ENCODE data around the gene ZNF423. TPM values are rescaled to one million over a fixed set of nuclear protein-coding genes. Genes with fewer than 3 reads are reported as not detected.

Gene ZNF423
- total RNA-seq, 1 donor from 2014 or later: 10.6 TPM

DNA sequence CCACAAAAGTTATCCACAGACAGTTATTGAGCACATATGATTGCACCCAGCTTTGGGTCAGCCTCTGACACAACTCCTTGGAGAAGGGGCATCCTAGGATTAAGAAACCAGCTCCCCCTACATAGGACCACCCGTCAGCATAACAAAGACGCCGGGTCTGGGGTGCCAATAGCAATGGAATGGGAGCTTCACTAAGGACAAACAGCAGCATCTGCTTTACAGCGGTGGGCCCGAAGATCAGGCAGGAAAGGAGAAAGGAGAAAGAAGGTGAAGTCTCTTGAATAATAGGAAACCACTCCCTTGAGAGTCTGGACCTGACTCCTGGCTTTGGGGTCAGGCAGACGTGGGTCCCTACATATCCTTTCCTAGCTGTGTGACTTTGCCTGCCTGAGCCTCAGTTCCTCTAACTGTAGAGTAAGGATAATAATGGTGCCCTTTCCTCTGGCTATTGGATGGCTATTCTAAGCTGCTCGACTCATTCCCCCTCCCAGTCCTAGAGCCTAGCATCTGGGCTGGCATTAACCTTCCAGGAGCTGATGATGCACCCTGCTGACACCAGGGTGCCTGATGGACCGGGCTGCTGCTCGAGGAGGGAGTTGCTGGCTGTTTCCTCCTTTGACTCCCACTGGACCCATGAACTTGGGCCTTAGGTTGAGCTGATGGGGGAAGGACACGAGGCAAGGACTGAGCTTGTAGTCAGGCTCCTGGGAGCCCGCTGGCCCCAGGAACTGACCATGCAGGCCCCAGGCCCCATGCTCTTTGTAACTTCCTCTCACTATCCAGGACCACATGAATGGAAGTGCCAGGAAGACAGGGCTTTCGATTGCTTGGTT is 388.2 kb downstream of the ZNF423 start:
- Histone ChIP-seq H3K27me3 (ENCODE audit: insufficient read depth, low read length) (peaks cover 28% of the 10 kb centered on the region), H3K9me3 (ENCODE audit: insufficient read depth, low read depth, low read length) (no peaks in the 10 kb centered on the region), H4K20me1 (ENCODE audit: insufficient read depth, low read length) (no peaks in the 10 kb centered on the region), H3K9ac (ENCODE audit: low read length) (no peak overlapping the region), H2AFZ (ENCODE audit: low read depth, low read length) (no peak overlapping the region), H3K4me2 (ENCODE audit: low read length) (no peak overlapping the region), H3K27ac (ENCODE audit: low read depth, low read length) (no peak overlapping the region), H3K79me2 (ENCODE audit: insufficient read depth, low read length) (no peaks in the 10 kb centered on the region), H3K4me3 (ENCODE audit: insufficient read depth, low read depth, low read length) (no peak overlapping the region), H3K4me1 (ENCODE audit: insufficient read depth, low read length) (no peaks in the 10 kb centered on the region), H3K36me3 (ENCODE audit: insufficient read depth, low read length) (no peaks in the 10 kb centered on the region)
- Mint-ChIP-seq H3K4me3 (ENCODE audit: unreplicated experiment) (no peak overlapping the region), H3K27me3 (ENCODE audit: low read depth, unreplicated experiment) (peaks cover 66% of the 10 kb centered on the region), H3K9me3 (ENCODE audit: unreplicated experiment) (peaks cover 6% of the 10 kb centered on the region), H3K36me3 (ENCODE audit: low read depth, unreplicated experiment) (no peaks in the 10 kb centered on the region), H3K27ac (ENCODE audit: unreplicated experiment) (no peak overlapping the region), H3K4me1 (ENCODE audit: low read depth, unreplicated experiment) (no peaks in the 10 kb centered on the region)
- DNase-seq (ENCODE audit: low read depth) (no peak), FAIRE-seq (no peak)
- TF ChIP-seq, protein P1, sequence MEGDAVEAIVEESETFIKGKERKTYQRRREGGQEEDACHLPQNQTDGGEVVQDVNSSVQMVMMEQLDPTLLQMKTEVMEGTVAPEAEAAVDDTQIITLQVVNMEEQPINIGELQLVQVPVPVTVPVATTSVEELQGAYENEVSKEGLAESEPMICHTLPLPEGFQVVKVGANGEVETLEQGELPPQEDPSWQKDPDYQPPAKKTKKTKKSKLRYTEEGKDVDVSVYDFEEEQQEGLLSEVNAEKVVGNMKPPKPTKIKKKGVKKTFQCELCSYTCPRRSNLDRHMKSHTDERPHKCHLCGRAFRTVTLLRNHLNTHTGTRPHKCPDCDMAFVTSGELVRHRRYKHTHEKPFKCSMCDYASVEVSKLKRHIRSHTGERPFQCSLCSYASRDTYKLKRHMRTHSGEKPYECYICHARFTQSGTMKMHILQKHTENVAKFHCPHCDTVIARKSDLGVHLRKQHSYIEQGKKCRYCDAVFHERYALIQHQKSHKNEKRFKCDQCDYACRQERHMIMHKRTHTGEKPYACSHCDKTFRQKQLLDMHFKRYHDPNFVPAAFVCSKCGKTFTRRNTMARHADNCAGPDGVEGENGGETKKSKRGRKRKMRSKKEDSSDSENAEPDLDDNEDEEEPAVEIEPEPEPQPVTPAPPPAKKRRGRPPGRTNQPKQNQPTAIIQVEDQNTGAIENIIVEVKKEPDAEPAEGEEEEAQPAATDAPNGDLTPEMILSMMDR (IDR thresholded peaks at IDR 0.05; ENCODE audit: insufficient read depth, low read depth, low read length): no peak
- TF ChIP-seq EZH2 (IDR thresholded peaks at IDR 0.05; ENCODE audit: insufficient read depth, low read length): no peak

DNA sequence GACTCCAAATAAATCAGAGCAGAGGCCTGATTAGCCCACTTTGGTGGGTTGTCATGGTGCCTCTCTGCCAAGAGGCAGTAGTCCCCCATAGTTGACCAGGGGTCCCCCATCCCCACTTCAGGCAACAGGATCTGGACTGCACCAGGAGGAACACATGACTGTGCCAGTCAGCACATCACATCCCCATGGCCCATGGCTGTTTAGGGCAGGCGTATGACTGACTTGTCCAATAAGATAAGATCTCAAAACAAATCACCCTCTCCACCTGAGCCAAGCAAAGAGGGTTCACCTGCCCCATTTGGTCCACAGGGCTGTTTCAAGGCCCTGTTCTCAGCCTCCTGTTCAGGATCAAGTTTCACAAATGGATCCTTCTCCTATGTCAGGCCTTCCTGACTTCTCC is 389.0 kb downstream of the ZNF423 start:
- Mint-ChIP-seq H3K4me1 (ENCODE audit: low read depth, unreplicated experiment) (no peaks in the 10 kb centered on the region), H3K9me3 (ENCODE audit: unreplicated experiment) (peaks cover 6% of the 10 kb centered on the region), H3K27ac (ENCODE audit: unreplicated experiment) (no peak overlapping the region), H3K27me3 (ENCODE audit: low read depth, unreplicated experiment) (peaks cover 69% of the 10 kb centered on the region), H3K36me3 (ENCODE audit: low read depth, unreplicated experiment) (no peaks in the 10 kb centered on the region), H3K4me3 (ENCODE audit: unreplicated experiment) (no peak overlapping the region)
- Histone ChIP-seq H3K4me2 (ENCODE audit: low read length) (no peak overlapping the region), H3K4me3 (ENCODE audit: insufficient read depth, low read depth, low read length) (no peak overlapping the region), H3K79me2 (ENCODE audit: insufficient read depth, low read length) (no peaks in the 10 kb centered on the region), H3K36me3 (ENCODE audit: insufficient read depth, low read length) (no peaks in the 10 kb centered on the region), H4K20me1 (ENCODE audit: insufficient read depth, low read length) (no peaks in the 10 kb centered on the region), H2AFZ (ENCODE audit: low read depth, low read length) (no peak overlapping the region), H3K27ac (ENCODE audit: low read depth, low read length) (no peak overlapping the region), H3K4me1 (ENCODE audit: insufficient read depth, low read length) (no peaks in the 10 kb centered on the region), H3K9ac (ENCODE audit: low read length) (no peak overlapping the region), H3K9me3 (ENCODE audit: insufficient read depth, low read depth, low read length) (no peaks in the 10 kb centered on the region), H3K27me3 (ENCODE audit: insufficient read depth, low read length) (peaks cover 28% of the 10 kb centered on the region)
- FAIRE-seq (no peak), DNase-seq (ENCODE audit: low read depth) (no peak)
- TF ChIP-seq, protein P1 (IDR thresholded peaks at IDR 0.05; ENCODE audit: insufficient read depth, low read depth, low read length): no peak
- TF ChIP-seq EZH2 (IDR thresholded peaks at IDR 0.05; ENCODE audit: insufficient read depth, low read length): no peak

DNA sequence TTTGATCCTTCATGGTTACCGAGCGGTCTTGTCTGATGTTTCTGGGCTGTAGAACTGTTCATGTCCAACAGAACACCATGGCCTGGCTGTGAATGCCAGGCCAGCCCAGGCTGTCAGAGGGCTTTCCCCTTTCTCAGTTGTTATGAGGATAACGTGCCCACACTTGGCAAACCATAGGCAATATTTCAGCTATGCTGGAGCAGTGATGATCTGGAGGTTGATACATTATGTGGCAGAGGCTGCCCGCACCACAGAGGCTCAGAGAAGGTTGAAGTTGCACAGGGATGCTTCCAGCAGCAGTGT is 389.4 kb downstream of the ZNF423 start:
- Histone ChIP-seq H3K4me2 (ENCODE audit: low read length) (no peak overlapping the region), H3K4me1 (ENCODE audit: insufficient read depth, low read length) (no peaks in the 10 kb centered on the region), H3K9ac (ENCODE audit: low read length) (no peak overlapping the region), H3K27ac (ENCODE audit: low read depth, low read length) (no peak overlapping the region), H3K4me3 (ENCODE audit: insufficient read depth, low read depth, low read length) (no peak overlapping the region), H3K36me3 (ENCODE audit: insufficient read depth, low read length) (no peaks in the 10 kb centered on the region), H3K79me2 (ENCODE audit: insufficient read depth, low read length) (no peaks in the 10 kb centered on the region), H4K20me1 (ENCODE audit: insufficient read depth, low read length) (no peaks in the 10 kb centered on the region), H3K9me3 (ENCODE audit: insufficient read depth, low read depth, low read length) (no peaks in the 10 kb centered on the region), H2AFZ (ENCODE audit: low read depth, low read length) (no peak overlapping the region), H3K27me3 (ENCODE audit: insufficient read depth, low read length) (peaks cover 28% of the 10 kb centered on the region)
- peaks cover 69% of the 10 kb centered on the region for H3K27me3 Mint-ChIP-seq (ENCODE audit: low read depth, unreplicated experiment)
- H3K4me3 Mint-ChIP-seq (ENCODE audit: unreplicated experiment): no peak overlapping the region
- H3K9me3 Mint-ChIP-seq (ENCODE audit: unreplicated experiment): peaks cover 6% of the 10 kb centered on the region
- H3K27ac Mint-ChIP-seq (ENCODE audit: unreplicated experiment): no peak overlapping the region
- no peaks in the 10 kb centered on the region for H3K4me1 Mint-ChIP-seq (ENCODE audit: low read depth, unreplicated experiment)
- FAIRE-seq (no peak), DNase-seq (ENCODE audit: low read depth) (no peak)
- H3K36me3 Mint-ChIP-seq (ENCODE audit: low read depth, unreplicated experiment): no peaks in the 10 kb centered on the region
- TF ChIP-seq EZH2 (IDR thresholded peaks at IDR 0.05; ENCODE audit: insufficient read depth, low read length): no peak
- TF ChIP-seq, protein P1 (IDR thresholded peaks at IDR 0.05; ENCODE audit: insufficient read depth, low read depth, low read length): no peak

Measured in astrocyte (in vitro differentiated cells and primary cell).